CD8-positive, alpha-beta memory T cell (primary cell): ENCODE data around the gene PLEKHA6. TPM values are rescaled to one million over a fixed set of nuclear protein-coding genes. Genes with fewer than 3 reads are reported as not detected.

Source experiments
- CTCF ChIA-PET: fragments of 350-600 bp; sonication (Branson Sonifier 250); formaldehyde crosslinking; loops from one replicate; lab custom pipeline; 2021; ENCODE audit warnings: antibody characterized with exemption; lab: Charles Lee
- POLR2A ChIA-PET: fragments of 350-600 bp; sonication (Branson Sonifier 250); formaldehyde crosslinking; loops from one replicate; lab custom pipeline; 2021; ENCODE audit warnings: antibody characterized with exemption; lab: Charles Lee
- DNase-seq, 5 donors: peaks; one replicate each; pipeline versions ENCODE4 v3.0.0 to v3.0.0-alpha.2; 2020 to 2022; ENCODE audit warnings: mixed read lengths in 1 of 5
- H3K27ac ChIP-seq: one replicate; pipeline ENCODE4 v1.7.0; 2013; ENCODE audit warnings: low read depth, mild to moderate bottlenecking, low read length, moderate library complexity
- H3K27me3 ChIP-seq: 2 replicates; pipeline ENCODE4 v1.7.0; 2013; ENCODE audit warnings: low read length, mild to moderate bottlenecking; ENCODE audit not compliant: insufficient read depth, poor library complexity, severe bottlenecking
- H3K36me3 ChIP-seq: 2 replicates; pipeline ENCODE4 v1.7.0; 2013; ENCODE audit warnings: mild to moderate bottlenecking, low read length, moderate library complexity; ENCODE audit not compliant: insufficient read depth
- H3K4me1 ChIP-seq: 2 replicates; pipeline ENCODE4 v1.7.0; 2013; ENCODE audit warnings: mild to moderate bottlenecking, low read length, moderate library complexity; ENCODE audit not compliant: insufficient read depth
- H3K4me3 ChIP-seq: 2 replicates; pipeline ENCODE4 v1.7.0; 2013; ENCODE audit warnings: mild to moderate bottlenecking, low read length
- H3K9me3 ChIP-seq: 2 replicates; pipeline ENCODE4 v1.7.0; 2013; ENCODE audit warnings: mild to moderate bottlenecking, low read length
- H3K27ac Mint-ChIP-seq, 8 donors: one replicate each; pipeline ENCODE4 v1.8.0; 2020 to 2021; ENCODE audit warnings: mixed read lengths in 8 of 8, mild to moderate bottlenecking in 6 of 8, inconsistent platforms in 3 of 8, moderate library complexity in 3 of 8
- H3K27me3 Mint-ChIP-seq, 2 donors: one replicate each; pipeline ENCODE4 v1.8.0; 2020 to 2021; ENCODE audit warnings: mixed read lengths in 2 of 2, mild to moderate bottlenecking in 1 of 2, moderate library complexity in 1 of 2
- H3K36me3 Mint-ChIP-seq, 3 donors: one replicate each; pipeline ENCODE4 v1.8.0; 2020 to 2021; ENCODE audit warnings: mixed read lengths in 3 of 3, inconsistent platforms in 1 of 3, mild to moderate bottlenecking in 1 of 3
- H3K4me1 Mint-ChIP-seq, 3 donors: one replicate each; pipeline ENCODE4 v1.8.0; 2020 to 2021; ENCODE audit warnings: mixed read lengths in 3 of 3, inconsistent platforms in 1 of 3, mild to moderate bottlenecking in 1 of 3
- H3K4me3 Mint-ChIP-seq, 7 donors: one replicate each; pipeline ENCODE4 v1.8.0; 2020 to 2021; ENCODE audit warnings: mixed read lengths in 7 of 7, mild to moderate bottlenecking in 6 of 7, moderate library complexity in 4 of 7, inconsistent platforms in 2 of 7
- H3K9me3 Mint-ChIP-seq, 5 donors: one replicate each; pipeline ENCODE4 v1.8.0; 2020 to 2022; ENCODE audit warnings: mixed read lengths in 5 of 5, mild to moderate bottlenecking in 3 of 5, moderate library complexity in 2 of 5, inconsistent platforms in 1 of 5
- polyA plus RNA-seq: library from polyadenylated mRNA; unstranded; fragments of 300-500 nt; fragmentation: Illumina TruSeq; gene quantifications from one replicate; pipeline ENCODE4 v1.2.3, GENCODE V29; 2021
- total RNA-seq, 2 experiments: library from RNA; stranded (reverse); gene quantifications; one replicate each; pipeline ENCODE4 v1.2.3, GENCODE V29; 2021

PLEKHA6 gene
- total and polyA plus RNA-seq, 3 experiments from 2014 or later, result 0.09 to 0.13 TPM; not detected in 1

DNA sequence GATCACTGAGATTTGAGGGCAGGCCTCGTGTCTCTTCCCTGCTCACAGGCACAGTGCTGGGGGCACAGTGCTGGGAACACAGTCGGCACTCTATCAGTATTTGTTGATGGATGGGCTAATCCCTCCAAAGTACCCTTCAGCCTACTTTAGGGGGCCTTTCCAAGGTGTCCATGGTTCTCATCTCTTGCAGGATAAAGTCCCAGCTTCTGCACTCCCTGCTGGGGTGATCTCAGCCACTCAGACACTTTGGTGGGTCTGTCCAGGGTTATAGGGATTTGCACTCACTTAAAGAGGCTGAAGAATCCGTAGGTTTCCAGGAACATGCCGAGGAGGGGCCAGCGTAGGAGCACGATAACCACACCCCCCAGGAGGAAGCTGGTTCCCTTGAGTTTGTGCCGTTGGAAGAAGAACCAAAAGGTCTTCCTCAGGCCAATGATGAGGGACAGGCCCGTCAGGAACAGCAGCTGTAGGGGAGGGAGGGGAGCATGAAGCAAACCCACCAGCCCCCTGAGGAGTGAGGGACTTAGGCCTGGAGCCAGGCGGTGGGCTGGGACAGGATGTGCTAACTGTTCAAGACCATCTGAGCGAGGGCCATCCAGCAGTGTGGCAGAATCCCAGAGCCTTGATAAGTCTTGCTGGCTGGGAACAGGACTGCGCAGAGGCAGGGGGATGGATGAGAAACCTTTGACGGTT, 158.2 kb downstream of the PLEKHA6 start:
- no peaks in the 10 kb centered on the region for H3K9me3 Mint-ChIP-seq
- H3K27me3 ChIP-seq, result no peaks in the 10 kb centered on the region
- H3K4me1 Mint-ChIP-seq, result peaks cover 0 to 1% (median 0%) of the 10 kb centered on the region in 3 donors
- DNase-seq, result no peak
- H3K4me3 ChIP-seq, result no peak overlapping the region
- no peaks in the 10 kb centered on the region for H3K4me1 ChIP-seq
- no peaks in the 10 kb centered on the region for H3K9me3 ChIP-seq
- no peak overlapping the region for H3K27ac Mint-ChIP-seq
- H3K27me3 Mint-ChIP-seq, result peaks cover 23 to 69% of the 10 kb centered on the region in 2 donors
- no peak overlapping the region for H3K27ac ChIP-seq
- H3K36me3 Mint-ChIP-seq, result no peaks in the 10 kb centered on the region
- H3K4me3 Mint-ChIP-seq, result no peak overlapping the region
- ChIA-PET POLR2A (no interaction called here), CTCF (no interaction called here)
- no peaks in the 10 kb centered on the region for H3K36me3 ChIP-seq

DNA sequence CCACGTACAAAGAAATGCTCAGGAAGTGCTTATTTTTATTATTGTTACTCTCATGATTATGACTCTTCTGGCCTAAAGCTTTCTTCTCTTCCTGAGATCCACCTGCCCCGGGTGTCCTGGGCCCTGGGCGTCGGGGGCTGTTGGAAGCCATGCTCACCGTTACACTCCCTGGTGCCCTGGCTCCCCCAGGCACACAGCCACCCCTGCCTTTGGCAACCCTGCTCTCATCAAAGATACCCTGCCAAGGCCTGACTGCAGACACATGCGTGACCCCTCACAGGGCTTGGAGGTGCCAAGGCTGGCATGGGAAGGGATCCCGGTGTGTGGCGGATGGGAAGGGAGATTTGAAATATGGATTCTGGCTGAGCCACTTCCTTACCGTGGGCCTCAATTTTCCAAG, 160.2 kb downstream of the PLEKHA6 start:
- no peak overlapping the region for H3K27ac Mint-ChIP-seq
- H3K4me1 Mint-ChIP-seq, result peaks cover 2 to 7% (median 6%) of the 10 kb centered on the region in 3 donors
- CTCF ChIA-PET, result no interaction called here

DNA sequence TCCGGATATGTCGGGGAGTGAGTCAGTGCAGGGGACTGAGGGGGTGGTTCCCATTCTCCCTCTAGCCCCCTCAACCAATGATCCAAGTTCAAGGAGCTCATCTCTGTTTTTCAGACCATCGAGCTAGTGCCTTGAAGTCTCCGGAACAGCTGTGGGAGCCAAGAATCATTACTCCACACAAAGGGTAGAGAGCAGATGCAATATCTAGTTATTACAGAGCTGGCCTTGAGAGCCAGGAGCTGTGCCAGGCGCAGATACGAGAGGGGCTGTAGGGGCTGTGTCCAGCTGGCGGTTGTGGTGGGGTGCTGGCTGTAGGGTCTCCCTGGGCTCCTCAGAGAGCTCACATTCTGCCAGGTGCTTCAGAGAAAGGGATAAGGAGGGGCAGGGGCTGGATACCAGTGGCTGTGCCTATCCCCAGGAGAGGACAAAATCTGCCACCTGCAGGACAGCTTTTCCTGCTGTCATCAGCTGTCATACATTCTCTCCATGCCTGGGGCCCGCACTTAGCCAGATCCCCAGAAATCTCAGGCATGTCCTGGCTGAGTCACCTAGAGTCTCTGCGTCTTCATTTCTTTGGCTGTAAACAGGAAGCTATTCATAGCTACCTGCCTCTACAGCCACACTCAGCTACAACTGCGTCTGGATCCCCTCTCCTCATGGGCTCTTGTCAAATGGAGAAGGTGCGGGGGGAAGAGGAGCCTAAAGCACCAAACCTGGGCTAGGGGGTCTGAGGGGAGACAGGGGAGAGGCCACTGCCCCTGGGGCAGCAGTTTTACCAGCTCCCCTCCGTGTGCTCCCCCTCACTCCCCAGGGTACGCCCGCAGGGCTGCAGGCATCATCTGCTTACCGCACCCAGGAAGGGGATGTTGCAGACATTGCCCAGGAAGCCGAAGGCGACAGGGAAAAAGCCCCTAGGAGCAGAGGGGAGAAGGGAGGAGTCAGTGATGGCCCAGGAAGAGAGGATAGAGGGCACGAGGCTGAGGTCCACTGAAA, 161.1 kb downstream of the PLEKHA6 start:
- Mint-ChIP-seq H3K4me3 (no peak overlapping the region), H3K36me3 (no peaks in the 10 kb centered on the region), H3K27me3 (peaks cover 17 to 47% of the 10 kb centered on the region in 2 donors), H3K9me3 (no peaks in the 10 kb centered on the region), H3K27ac (no peak overlapping the region), H3K4me1 (peaks cover 5 to 10% (median 8%) of the 10 kb centered on the region in 3 donors)
- ChIA-PET POLR2A (no interaction called here), CTCF (interaction anchor here (1.0 to 1.2 kb wide), 3 partner anchors 8 to 36 kb away, joined by 3 to 6 read pairs (median 4); no protein-coding TSS in a partner anchor)
- Histone ChIP-seq H3K36me3 (no peaks in the 10 kb centered on the region), H3K9me3 (no peaks in the 10 kb centered on the region), H3K4me1 (no peaks in the 10 kb centered on the region), H3K4me3 (no peak overlapping the region), H3K27me3 (no peaks in the 10 kb centered on the region), H3K27ac (no peak overlapping the region)
- DNase-seq, result no peak

More for the DNA sequence above, 160.2 kb downstream of the PLEKHA6 start:
- POLR2A ChIA-PET, result no interaction called here
- DNase-seq, result no peak
- no peaks in the 10 kb centered on the region for H3K36me3 Mint-ChIP-seq
- no peak overlapping the region for H3K4me3 Mint-ChIP-seq
- peaks cover 20 to 51% of the 10 kb centered on the region in 2 donors for H3K27me3 Mint-ChIP-seq
- no peaks in the 10 kb centered on the region for H3K4me1 ChIP-seq
- no peak overlapping the region for H3K27ac ChIP-seq
- no peaks in the 10 kb centered on the region for H3K36me3 ChIP-seq
- H3K9me3 Mint-ChIP-seq, result no peaks in the 10 kb centered on the region
- no peaks in the 10 kb centered on the region for H3K9me3 ChIP-seq
- no peak overlapping the region for H3K4me3 ChIP-seq
- H3K27me3 ChIP-seq, result no peaks in the 10 kb centered on the region

DNA sequence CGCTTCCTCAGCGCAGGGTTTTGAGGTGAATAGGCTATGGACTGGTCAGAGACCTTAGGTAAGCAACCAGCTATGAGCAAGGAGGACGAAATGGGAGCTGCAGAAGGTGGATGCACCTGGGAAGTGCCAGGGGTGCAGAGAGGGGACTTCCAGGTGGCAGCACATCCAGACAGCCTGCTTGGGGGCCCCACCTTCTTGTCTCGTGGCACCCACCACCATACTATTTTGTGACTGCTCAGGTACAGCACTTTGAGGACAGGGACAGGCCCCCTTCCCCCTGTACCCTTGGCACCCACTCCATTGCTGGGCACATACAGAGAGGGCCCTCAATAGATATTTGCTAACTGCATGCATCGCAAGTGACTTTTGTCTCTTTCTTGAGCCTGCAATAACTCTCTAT, 162.7 kb downstream of the PLEKHA6 start:
- peaks cover 5 to 10% (median 8%) of the 10 kb centered on the region in 3 donors for H3K4me1 Mint-ChIP-seq
- H3K27me3 ChIP-seq, result peaks cover 6% of the 10 kb centered on the region
- no peak overlapping the region for H3K4me3 Mint-ChIP-seq
- no peaks in the 10 kb centered on the region for H3K4me1 ChIP-seq
- DNase-seq, result no peak
- peaks cover 11 to 45% of the 10 kb centered on the region in 2 donors for H3K27me3 Mint-ChIP-seq
- no peak overlapping the region for H3K4me3 ChIP-seq
- POLR2A ChIA-PET, result no interaction called here
- CTCF ChIA-PET, result interaction anchor here (0.8 kb wide), 1 partner anchor 10 kb away, joined by 3 read pairs; no protein-coding TSS in a partner anchor
- no peaks in the 10 kb centered on the region for H3K9me3 ChIP-seq
- H3K9me3 Mint-ChIP-seq, result no peaks in the 10 kb centered on the region
- no peak overlapping the region for H3K27ac Mint-ChIP-seq
- no peak overlapping the region for H3K27ac ChIP-seq
- no peaks in the 10 kb centered on the region for H3K36me3 ChIP-seq
- no peaks in the 10 kb centered on the region for H3K36me3 Mint-ChIP-seq

DNA sequence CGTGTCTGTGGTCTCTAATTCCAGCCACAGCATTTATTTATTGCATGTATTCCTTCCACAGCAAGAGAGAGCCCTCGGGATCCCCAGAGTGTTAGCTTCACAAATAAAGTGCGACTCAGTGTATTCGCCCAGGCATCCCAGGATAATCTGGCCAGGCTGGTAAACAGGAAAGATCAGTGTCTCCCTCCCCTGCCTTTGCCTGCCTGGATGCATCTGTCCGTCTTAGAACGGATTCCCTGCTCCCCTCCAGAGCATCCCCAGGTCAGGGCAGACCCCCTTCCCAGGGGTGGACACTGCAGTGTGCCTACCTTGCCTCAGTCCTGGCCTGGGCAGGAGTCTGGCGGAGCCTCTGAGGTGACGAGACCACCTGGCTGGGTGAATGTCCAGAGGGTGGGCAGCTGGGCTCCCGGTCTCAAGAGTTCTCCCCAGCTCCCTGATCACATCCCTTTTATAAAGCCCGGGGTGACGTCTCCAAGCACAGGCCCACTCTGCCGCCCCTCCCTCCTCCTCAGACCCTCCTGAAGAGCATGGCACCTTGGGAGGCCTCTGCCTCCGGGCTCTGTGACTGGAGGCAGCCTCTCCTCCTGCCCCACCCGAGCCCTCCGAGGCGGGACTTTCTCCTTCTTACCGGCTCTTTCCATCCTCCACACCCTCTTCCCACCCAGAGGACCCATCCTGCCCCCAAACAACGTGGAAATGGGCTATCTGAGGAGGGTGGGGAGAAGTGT, 163.5 kb downstream of the PLEKHA6 start, which contains the start of gene KISS1:
TSS of gene KISS1 (minus strand) at position 424 of the 728 bp plus-strand sequence. CDS start 3,615 bp downstream, outside the sequence.
- POLR2A ChIA-PET, result no interaction called here
- DNase-seq, result no peak
- CTCF ChIA-PET, result interaction anchor here (0.8 kb wide), 1 partner anchor 11 kb away, joined by 3 read pairs; no protein-coding TSS in a partner anchor

DNA sequence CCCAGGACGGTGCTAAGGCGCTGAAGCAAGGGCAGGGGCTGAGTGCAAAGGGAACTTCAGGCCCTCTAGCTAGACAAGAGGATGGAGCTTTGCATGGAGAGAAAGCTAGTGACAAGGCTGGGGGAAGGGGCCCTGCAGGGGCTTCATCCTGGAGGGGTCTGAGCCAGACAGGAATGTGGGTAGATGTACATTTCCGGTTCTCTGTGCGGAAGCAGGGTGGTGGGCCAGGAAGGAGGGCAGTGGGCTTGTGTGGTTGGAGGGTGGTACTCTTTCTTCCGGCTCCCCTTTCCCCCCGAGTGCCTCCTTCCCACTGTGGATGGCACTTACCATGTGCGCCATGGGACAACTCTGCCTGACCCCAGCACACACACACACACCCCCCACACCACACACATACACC, 165.0 kb downstream of the PLEKHA6 start:
- H3K4me1 Mint-ChIP-seq, result peaks cover 11 to 22% (median 17%) of the 10 kb centered on the region in 3 donors
- CTCF ChIA-PET, result interaction anchor here (4.5 kb wide), 1 partner anchor 12 kb away, joined by 15 read pairs; no protein-coding TSS in a partner anchor

More for the DNA sequence above, 163.5 kb downstream of the PLEKHA6 start, which contains the start of gene KISS1:
- Mint-ChIP-seq H3K36me3 (no peaks in the 10 kb centered on the region), H3K9me3 (no peaks in the 10 kb centered on the region), H3K27ac (peak within 1 kb of the TSS in 2 of 8 donors; percentile 15 to 84), H3K4me3 (peak within 1 kb of the TSS in 1 of 7 donors; percentile 14), H3K27me3 (peaks cover 17 to 48% of the 10 kb centered on the region in 2 donors), H3K4me1 (peaks cover 5 to 12% (median 11%) of the 10 kb centered on the region in 3 donors)
- H3K9me3 ChIP-seq, result no peaks in the 10 kb centered on the region
- no peak within 1 kb of the TSS for H3K4me3 ChIP-seq
- no peak within 1 kb of the TSS for H3K27ac ChIP-seq
- peaks cover 8% of the 10 kb centered on the region for H3K27me3 ChIP-seq
- H3K4me1 ChIP-seq, result no peaks in the 10 kb centered on the region
- no peaks in the 10 kb centered on the region for H3K36me3 ChIP-seq

DNA sequence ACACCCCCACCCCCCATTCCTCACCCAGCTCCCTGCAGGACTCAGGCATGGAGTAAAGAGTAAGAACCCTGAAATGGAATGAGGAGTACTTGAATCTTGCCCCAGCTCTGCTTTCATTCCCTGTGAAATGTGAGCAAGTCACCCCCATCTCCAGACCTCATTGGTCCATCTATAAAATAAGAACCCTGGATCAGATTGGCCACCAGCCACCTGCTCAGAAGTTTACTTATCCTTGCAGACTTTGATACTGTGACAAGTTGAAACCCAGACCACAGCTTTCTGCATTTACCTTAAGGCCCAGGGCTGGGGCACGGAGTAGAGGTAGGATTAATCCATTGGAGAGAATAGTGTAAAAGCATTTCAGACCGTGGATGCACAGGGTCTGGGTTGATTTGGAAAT, 165.6 kb downstream of the PLEKHA6 start:
- POLR2A ChIA-PET, result no interaction called here
- H3K27me3 Mint-ChIP-seq, result peaks cover 31 to 55% of the 10 kb centered on the region in 2 donors
- no peaks in the 10 kb centered on the region for H3K36me3 Mint-ChIP-seq
- no peak for DNase-seq
- no peak overlapping the region for H3K27ac ChIP-seq
- peaks cover 14 to 26% (median 21%) of the 10 kb centered on the region in 3 donors for H3K4me1 Mint-ChIP-seq
- CTCF ChIA-PET, result interaction anchor here (1.6 to 4.5 kb wide), 2 partner anchors 12 to 169 kb away, joined by 3 to 15 read pairs; no protein-coding TSS in a partner anchor
- H3K27me3 ChIP-seq, result peaks cover 15% of the 10 kb centered on the region
- H3K36me3 ChIP-seq, result no peaks in the 10 kb centered on the region
- H3K4me3 ChIP-seq, result no peak overlapping the region
- H3K4me3 Mint-ChIP-seq, result no peak overlapping the region
- peak overlapping the region in 1 of 8 donors; percentile 35 for H3K27ac Mint-ChIP-seq
- no peaks in the 10 kb centered on the region for H3K9me3 Mint-ChIP-seq
- H3K9me3 ChIP-seq, result no peaks in the 10 kb centered on the region
- no peaks in the 10 kb centered on the region for H3K4me1 ChIP-seq

More for the DNA sequence above, 165.0 kb downstream of the PLEKHA6 start:
- Mint-ChIP-seq H3K9me3 (no peaks in the 10 kb centered on the region), H3K27me3 (peaks cover 26 to 52% of the 10 kb centered on the region in 2 donors), H3K36me3 (no peaks in the 10 kb centered on the region), H3K4me3 (no peak overlapping the region), H3K27ac (peak overlapping the region in 2 of 8 donors; percentile 17 to 61)
- Histone ChIP-seq H3K36me3 (no peaks in the 10 kb centered on the region), H3K27me3 (peaks cover 11% of the 10 kb centered on the region), H3K9me3 (no peaks in the 10 kb centered on the region), H3K27ac (no peak overlapping the region), H3K4me1 (no peaks in the 10 kb centered on the region), H3K4me3 (no peak overlapping the region)
- POLR2A ChIA-PET, result no interaction called here
- no peak for DNase-seq
